Endothelial cell of umbilical vein (primary cell): ENCODE results near the gene WDR7.

Experiments used
- GATA2 ChIP-seq: IDR thresholded peaks from 2 replicates; pipeline ENCODE4 v1.7.0; 2011; ENCODE audit warnings: low read depth, mild to moderate bottlenecking, moderate library complexity, mixed read lengths, low read length; ENCODE audit not compliant: insufficient read length, insufficient read depth
- MYC ChIP-seq: IDR thresholded peaks from one replicate; pipeline ENCODE4 v1.6.1; 2011; ENCODE audit warnings: mild to moderate bottlenecking, low read depth, low read length
- POLR2A ChIP-seq: IDR thresholded peaks from 2 replicates; pipeline ENCODE4 v1.6.1; 2012; ENCODE audit warnings: low read depth, mild to moderate bottlenecking, control low read depth, low read length
- POLR2AphosphoS5 ChIP-seq: IDR thresholded peaks from 2 replicates; pipeline ENCODE4 v1.6.1; 2012; ENCODE audit warnings: low read depth, mild to moderate bottlenecking, control low read depth, low read length, moderate library complexity; ENCODE audit not compliant: insufficient read depth
- TF ChIP-seq, protein P1 (sequence below): IDR thresholded peaks from 2 replicates; pipeline ENCODE4 v1.6.1; 2011; ENCODE audit not compliant: insufficient read depth, insufficient read length
- TF ChIP-seq, protein P2 (sequence below), 2 donors: IDR thresholded peaks; 1 replicate in 1 of 2; 2 replicates in 1 of 2; pipeline ENCODE4 v1.5.1; 2011; ENCODE audit warnings: low read length in 2 of 2, mild to moderate bottlenecking in 2 of 2, moderate library complexity in 2 of 2, control low read depth in 1 of 2, inconsistent platforms in 1 of 2, low read depth in 1 of 2; ENCODE audit not compliant: insufficient read depth in 1 of 2; ENCODE audit errors: extremely low read depth in 1 of 2

DNA sequence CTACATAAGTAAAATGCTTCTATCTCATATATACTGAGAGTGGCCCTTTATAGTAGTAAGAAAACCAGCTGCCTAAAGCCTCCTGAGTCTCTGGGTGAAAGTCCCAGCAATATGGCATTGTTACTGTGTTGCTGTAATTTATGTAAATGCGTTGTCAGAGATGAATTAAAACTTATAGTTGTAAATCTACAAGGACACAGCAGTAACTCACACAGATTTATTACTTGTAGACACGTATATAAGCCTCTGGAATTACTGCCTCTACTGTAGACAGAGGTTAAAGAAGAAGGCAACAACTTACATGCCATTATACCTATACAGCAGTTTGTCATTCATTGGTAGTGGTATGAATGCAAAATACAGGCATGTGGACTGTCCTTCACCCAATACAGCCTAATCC, 326.6 kb downstream of the WDR7 start:
- TF ChIP-seq, protein P1, sequence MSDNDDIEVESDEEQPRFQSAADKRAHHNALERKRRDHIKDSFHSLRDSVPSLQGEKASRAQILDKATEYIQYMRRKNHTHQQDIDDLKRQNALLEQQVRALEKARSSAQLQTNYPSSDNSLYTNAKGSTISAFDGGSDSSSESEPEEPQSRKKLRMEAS = no peak
- TF ChIP-seq, protein P2, sequence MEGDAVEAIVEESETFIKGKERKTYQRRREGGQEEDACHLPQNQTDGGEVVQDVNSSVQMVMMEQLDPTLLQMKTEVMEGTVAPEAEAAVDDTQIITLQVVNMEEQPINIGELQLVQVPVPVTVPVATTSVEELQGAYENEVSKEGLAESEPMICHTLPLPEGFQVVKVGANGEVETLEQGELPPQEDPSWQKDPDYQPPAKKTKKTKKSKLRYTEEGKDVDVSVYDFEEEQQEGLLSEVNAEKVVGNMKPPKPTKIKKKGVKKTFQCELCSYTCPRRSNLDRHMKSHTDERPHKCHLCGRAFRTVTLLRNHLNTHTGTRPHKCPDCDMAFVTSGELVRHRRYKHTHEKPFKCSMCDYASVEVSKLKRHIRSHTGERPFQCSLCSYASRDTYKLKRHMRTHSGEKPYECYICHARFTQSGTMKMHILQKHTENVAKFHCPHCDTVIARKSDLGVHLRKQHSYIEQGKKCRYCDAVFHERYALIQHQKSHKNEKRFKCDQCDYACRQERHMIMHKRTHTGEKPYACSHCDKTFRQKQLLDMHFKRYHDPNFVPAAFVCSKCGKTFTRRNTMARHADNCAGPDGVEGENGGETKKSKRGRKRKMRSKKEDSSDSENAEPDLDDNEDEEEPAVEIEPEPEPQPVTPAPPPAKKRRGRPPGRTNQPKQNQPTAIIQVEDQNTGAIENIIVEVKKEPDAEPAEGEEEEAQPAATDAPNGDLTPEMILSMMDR (IDR thresholded peaks at IDR 0.05; ENCODE audit: extremely low read depth in 1 of 2, insufficient read depth in 1 of 2, low read depth in 1 of 2, low read length in 2 of 2) = no peak
- TF ChIP-seq GATA2 = no peak
- no peak for TF ChIP-seq POLR2AphosphoS5
- no peak for TF ChIP-seq POLR2A
- no peak for TF ChIP-seq MYC
